CD4-positive, alpha-beta T cell treated with Interleukin-21 for 1 hour (primary cell): ENCODE measurements around the gene VASH1.
A peak's percentile ranks its signal among the peaks of the same experiment; 100 is the strongest.

Experiments used
- DNase-seq: peaks from one replicate; pipeline ENCODE4 v3.0.0-alpha.2; 2020

The VASH1 gene

DNA sequence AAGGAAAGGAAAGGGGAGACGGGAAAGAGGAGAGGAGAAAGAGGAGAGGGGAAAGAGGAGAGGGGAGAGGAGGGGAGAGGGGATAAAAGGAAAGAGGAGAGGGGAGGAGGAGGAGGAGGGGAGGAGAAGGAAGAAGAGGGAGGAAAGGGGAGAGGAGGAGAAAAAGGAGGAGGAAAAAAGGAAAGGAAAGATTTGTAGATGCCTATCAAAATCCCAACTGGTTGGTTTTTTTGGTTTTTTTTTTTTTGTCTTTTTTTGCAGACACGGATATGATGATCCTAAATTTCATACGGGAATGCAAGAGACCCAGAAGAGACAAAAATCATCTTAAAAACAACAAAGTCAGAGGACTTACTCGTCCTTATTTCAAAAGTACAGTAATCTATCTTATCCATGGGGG, 32.1 kb downstream of the VASH1 start:
- no peak for DNase-seq

GRCh38 chr14:76793956-76794355, 32.7 kb downstream of the VASH1 start:
- DNase-seq = no peak

DNA sequence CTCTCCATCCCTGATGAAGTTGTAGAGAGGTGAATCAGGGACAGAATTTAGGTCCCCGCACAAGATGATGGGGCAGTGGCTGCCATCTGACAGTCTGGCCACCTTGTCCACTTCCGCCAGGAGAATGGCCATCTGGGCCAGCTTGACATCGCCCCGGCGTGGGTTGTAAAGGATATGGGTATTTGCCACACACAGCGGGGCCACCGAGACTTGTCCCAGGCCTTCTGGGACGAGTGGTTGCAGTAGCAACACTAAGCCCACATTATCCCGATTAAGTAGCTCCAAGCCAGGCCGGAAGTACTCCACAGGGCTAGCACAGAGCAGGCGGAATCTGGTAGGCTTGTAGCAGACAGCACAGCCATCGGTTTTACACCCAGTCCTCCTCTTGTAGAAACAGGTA, 45.2 kb downstream of the VASH1 start:
- no peak for DNase-seq

DNA sequence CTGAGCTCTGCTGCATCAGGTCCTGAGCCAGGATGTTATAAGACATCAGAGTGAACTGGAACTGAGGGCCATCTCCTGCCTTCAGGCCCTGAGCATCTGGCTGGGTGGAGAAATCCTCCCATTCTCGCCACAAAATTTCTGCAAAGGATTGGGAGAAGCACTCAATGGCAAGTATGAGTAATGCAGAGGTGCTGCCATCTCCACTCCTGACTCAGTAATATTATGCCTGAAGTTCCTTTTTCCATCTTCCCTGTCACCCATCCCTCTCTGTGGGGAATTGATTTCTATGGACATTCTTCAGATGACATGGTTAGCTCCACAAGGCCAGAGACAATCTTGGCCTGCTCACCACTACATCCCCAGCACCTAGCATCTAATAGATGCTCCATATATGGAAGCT, 46.7 kb downstream of the VASH1 start:
- DNase-seq = no peak

- no peak for DNase-seq
Measured at GRCh38 chr14:76808990-76809389, 47.7 kb downstream of the VASH1 start.

GRCh38 chr14:76810525-76810924, 49.3 kb downstream of the VASH1 start:
- no peak for DNase-seq

- DNase-seq = peak; percentile 48
Measured at GRCh38 chr14:76810953-76811400, 49.7 kb downstream of the VASH1 start.

DNA sequence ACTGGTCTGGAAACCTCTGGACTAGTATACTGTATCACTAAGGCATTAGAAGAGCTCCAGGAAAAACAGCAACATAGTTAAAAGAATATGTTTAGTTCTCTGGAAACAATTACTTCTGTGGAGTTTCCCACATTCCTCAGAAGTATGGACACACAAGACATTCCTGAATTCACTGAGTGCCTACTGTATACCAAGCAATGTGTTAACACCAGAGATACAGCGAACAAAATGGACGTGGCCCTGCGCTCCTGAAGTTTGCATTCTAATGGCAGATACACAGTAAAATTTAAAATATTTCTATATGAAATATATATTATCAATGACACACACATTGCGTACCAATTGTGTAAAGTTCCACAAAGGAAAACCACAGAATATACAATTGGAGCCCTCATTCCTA, 50.3 kb downstream of the VASH1 start:
- no peak for DNase-seq

GRCh38 chr14:76812093-76812421, 50.8 kb downstream of the VASH1 start:
- peak; percentile 5 for DNase-seq

GRCh38 chr14:76812422-76813383, 51.4 kb downstream of the VASH1 start, which contains the start of gene ANGEL1:
Gene ANGEL1, minus strand, starts transcription at chr14:76812882. Its CDS starts 55 bp downstream, at chr14:76812827.
- peak; percentile 97 for DNase-seq

GRCh38 chr14:76814726-76815645, 53.7 kb downstream of the VASH1 start:
- no peak for DNase-seq

GRCh38 chr14:76820700-76821099, 59.4 kb downstream of the VASH1 start:
- no peak for DNase-seq

DNA sequence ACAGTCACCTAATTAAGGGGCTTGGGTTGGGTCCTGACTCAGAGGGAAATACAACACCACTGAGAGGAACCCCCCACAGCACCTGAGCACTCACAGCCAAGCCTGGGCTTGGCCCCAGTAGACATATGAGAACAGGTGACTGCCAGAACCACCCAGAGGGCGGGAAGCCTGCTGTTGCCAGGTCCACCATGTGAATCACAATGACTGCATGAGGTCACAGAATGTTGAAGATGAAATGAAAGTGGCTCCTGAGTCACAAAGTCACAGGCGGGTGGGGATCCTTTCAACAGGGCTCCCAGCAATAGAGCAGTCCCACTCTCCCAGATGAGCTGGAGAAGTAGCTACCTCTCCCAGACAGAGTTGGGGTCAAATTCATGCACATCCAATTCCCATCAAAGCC, 64.9 kb downstream of the VASH1 start, which contains the start of gene LRRC74A:
Gene LRRC74A, plus strand, starts transcription at position 287 of the 400 bp plus-strand sequence. CDS start 290 bp downstream, outside the sequence.
- DNase-seq = no peak

- no peak for DNase-seq
Measured at GRCh38 chr14:76827696-76828296, 66.5 kb downstream of the VASH1 start.

DNA sequence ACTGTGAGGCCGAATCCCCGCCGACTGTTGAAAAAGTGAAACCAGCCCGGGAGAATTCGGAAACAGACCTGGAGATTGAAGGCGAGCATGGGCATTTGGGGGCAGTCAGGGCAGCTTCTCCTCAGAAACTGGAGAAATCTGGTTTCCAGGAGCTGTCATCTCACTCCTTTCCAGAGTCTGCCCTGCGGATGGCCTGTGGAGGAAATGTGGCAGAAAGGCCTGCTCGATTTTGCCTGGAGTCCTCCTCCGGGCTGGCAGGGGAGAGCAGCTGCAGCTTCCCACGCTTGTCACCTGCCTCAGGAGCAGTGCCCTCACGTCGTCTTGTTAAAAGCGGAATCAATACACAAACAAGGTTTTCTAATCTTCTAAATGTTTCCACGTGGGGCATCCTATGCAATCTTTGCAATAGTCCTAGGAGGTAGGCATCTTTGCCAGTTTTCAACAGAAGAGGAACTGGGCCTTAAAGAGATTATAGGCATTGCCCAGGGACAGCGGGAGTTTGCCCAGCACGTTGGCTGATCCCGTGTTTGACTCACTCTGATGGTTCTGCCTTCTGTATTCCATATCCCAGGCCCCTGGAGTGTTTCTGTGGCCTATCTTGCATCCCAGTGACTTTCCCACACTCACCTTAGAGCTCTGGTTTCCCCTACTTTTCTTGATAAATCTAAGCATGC, 67.2 kb downstream of the VASH1 start:
- no peak for DNase-seq

DNA sequence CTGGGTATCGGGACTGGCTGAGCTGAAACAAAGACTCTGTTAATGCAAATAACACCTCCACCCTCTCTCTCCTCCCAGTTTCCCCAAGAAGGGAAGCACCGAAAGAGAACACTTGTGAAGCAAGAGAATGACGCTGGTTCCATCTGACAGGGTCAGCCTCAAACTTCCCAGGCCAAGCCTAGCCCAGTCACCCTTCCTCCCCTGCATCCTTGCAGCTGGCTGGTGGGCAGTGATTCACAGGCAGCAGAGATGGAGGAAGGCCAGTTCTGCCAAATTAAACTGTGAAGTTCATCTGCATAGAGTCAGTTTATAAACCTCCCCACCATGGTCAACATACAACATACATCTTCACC, 67.7 kb downstream of the VASH1 start:
- DNase-seq = no peak

DNA sequence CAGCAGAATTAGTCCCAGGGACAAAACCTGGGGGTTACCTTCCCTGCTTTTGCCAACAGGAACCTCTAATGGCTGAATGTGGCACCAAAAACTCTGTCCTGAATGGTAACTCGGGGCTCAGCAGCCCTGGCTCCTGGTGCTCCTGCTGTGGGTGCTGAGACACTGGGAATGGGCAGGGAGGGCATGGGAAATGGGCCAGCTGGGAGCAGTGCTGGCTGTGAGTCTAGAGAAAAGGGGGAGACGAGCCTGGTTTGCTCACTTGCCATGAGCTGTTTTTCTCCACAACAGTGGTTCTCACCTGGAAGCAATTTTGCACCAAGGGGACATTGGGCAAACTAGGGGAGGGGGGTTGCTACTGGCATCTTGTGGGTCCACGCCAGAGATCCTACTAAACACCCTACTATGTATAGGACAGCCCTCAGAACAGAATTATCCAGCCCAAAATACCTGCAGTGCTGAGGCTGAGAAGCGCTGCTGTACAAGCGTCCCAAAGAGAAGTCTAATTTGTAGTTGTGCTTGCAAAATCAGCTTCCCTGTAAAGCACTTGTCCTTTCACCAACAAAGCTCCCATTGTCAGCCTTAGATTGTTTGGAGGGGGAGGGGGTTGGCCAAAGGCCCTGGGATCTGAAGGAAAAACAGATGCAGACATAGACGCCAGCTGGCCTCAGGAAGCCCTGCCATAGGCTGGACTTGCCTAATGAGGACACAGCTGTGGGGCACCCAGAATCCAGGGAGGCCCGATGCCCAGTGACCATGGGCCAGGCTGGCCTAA, 68.6 kb downstream of the VASH1 start:
- no peak for DNase-seq

DNA sequence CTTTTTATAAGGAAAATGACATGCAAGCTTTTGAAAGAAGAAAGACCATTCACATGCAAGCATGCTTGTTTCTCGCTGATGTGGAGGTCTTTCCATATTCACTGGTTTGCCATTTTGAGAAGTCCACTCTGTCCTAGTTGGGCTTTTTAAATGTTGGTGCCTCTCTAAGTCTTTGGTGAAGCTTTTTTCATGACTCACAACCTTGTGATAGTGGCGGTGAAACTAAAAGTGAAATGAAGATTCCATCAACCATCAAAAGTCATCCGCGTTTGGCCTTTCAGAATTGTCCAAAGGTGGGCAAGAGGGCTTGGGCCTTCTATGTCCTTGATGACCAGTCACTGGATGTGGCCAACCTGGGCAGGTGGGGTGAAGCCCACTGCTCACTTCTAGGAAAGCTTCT, 69.3 kb downstream of the VASH1 start:
- DNase-seq = no peak

GRCh38 chr14:76832503-76832988, 71.3 kb downstream of the VASH1 start:
- DNase-seq = no peak
